SH-SY5Y (cell line): ENCODE measurements around the gene CTDSPL.

Source experiments
- GATA2 ChIP-seq: IDR thresholded peaks from 2 replicates; pipeline ENCODE4 v1.6.1; 2011; ENCODE audit warnings: mild to moderate bottlenecking, low read depth, low read length
- GATA3 ChIP-seq: IDR thresholded peaks from 2 replicates; pipeline ENCODE4 v1.6.1; 2011; ENCODE audit warnings: low read depth, mild to moderate bottlenecking, low read length, moderate library complexity

- no peak for TF ChIP-seq GATA3
- no peak for TF ChIP-seq GATA2
These were observed 135.7 kb downstream of the CTDSPL start for GRCh38 chr3:37997342-37997741.
